ENCODE measurements around the gene PANK4. TPM values are rescaled to one million over a fixed set of nuclear protein-coding genes. Genes with fewer than 3 reads are reported as not detected.

PANK4 gene
- total and polyA plus RNA-seq, 9 of the 15 experiments (the other 6 are each of a cell fraction or from before 2014, with no cell fraction given) = 0.93 to 55.6 (median 31.5) TPM

DNA sequence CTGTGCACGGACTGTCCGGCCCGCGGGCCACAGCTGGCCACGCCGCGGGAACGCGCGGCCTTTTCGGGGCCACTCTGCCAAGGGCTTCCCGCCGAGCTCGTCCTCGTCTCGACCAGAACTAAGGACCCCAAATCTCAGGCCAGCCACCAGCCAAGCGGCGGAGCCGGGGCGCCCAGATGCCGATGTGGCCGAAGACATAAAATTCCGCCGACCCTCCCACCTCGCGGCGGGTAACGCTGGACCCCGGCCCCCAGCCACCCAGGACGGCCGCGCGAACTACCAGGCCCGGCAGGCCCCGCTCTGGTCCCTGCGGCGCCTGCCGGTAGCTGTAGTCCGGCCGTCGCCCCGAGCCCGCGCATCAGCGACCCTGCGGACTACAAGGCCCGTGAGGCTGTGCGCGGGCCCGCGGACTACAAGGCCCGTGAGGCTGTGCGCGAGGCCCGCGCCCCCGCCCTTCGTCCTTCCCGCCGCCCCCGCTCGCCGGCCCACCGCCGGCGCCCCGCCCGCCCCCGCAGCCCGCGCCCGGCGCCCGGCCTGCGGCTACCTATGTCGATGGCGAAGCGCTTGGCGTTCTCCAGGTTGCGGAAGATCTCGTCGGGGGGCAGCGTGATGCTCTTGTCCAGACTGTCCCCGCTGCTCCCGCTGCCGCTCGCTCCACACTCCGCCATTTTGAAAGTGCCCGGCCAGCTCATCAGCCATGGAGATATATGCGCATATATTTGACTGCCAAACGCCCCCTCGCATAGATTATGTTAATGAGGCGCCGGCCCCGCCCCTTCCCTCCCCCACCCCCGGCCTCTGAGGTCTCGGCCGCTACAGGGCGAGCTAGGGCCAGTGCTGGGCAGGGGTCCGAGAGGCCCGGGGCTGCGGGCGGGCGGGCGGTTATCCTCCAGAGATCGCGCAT is at the start of gene PANK4 (continued):
- TF ChIP-seq, protein P1, sequence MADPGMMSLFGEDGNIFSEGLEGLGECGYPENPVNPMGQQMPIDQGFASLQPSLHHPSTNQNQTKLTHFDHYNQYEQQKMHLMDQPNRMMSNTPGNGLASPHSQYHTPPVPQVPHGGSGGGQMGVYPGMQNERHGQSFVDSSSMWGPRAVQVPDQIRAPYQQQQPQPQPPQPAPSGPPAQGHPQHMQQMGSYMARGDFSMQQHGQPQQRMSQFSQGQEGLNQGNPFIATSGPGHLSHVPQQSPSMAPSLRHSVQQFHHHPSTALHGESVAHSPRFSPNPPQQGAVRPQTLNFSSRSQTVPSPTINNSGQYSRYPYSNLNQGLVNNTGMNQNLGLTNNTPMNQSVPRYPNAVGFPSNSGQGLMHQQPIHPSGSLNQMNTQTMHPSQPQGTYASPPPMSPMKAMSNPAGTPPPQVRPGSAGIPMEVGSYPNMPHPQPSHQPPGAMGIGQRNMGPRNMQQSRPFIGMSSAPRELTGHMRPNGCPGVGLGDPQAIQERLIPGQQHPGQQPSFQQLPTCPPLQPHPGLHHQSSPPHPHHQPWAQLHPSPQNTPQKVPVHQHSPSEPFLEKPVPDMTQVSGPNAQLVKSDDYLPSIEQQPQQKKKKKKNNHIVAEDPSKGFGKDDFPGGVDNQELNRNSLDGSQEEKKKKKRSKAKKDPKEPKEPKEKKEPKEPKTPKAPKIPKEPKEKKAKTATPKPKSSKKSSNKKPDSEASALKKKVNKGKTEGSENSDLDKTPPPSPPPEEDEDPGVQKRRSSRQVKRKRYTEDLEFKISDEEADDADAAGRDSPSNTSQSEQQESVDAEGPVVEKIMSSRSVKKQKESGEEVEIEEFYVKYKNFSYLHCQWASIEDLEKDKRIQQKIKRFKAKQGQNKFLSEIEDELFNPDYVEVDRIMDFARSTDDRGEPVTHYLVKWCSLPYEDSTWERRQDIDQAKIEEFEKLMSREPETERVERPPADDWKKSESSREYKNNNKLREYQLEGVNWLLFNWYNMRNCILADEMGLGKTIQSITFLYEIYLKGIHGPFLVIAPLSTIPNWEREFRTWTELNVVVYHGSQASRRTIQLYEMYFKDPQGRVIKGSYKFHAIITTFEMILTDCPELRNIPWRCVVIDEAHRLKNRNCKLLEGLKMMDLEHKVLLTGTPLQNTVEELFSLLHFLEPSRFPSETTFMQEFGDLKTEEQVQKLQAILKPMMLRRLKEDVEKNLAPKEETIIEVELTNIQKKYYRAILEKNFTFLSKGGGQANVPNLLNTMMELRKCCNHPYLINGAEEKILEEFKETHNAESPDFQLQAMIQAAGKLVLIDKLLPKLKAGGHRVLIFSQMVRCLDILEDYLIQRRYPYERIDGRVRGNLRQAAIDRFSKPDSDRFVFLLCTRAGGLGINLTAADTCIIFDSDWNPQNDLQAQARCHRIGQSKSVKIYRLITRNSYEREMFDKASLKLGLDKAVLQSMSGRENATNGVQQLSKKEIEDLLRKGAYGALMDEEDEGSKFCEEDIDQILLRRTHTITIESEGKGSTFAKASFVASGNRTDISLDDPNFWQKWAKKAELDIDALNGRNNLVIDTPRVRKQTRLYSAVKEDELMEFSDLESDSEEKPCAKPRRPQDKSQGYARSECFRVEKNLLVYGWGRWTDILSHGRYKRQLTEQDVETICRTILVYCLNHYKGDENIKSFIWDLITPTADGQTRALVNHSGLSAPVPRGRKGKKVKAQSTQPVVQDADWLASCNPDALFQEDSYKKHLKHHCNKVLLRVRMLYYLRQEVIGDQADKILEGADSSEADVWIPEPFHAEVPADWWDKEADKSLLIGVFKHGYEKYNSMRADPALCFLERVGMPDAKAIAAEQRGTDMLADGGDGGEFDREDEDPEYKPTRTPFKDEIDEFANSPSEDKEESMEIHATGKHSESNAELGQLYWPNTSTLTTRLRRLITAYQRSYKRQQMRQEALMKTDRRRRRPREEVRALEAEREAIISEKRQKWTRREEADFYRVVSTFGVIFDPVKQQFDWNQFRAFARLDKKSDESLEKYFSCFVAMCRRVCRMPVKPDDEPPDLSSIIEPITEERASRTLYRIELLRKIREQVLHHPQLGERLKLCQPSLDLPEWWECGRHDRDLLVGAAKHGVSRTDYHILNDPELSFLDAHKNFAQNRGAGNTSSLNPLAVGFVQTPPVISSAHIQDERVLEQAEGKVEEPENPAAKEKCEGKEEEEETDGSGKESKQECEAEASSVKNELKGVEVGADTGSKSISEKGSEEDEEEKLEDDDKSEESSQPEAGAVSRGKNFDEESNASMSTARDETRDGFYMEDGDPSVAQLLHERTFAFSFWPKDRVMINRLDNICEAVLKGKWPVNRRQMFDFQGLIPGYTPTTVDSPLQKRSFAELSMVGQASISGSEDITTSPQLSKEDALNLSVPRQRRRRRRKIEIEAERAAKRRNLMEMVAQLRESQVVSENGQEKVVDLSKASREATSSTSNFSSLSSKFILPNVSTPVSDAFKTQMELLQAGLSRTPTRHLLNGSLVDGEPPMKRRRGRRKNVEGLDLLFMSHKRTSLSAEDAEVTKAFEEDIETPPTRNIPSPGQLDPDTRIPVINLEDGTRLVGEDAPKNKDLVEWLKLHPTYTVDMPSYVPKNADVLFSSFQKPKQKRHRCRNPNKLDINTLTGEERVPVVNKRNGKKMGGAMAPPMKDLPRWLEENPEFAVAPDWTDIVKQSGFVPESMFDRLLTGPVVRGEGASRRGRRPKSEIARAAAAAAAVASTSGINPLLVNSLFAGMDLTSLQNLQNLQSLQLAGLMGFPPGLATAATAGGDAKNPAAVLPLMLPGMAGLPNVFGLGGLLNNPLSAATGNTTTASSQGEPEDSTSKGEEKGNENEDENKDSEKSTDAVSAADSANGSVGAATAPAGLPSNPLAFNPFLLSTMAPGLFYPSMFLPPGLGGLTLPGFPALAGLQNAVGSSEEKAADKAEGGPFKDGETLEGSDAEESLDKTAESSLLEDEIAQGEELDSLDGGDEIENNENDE (IDR thresholded peaks at IDR 0.05; ENCODE audit: low read depth, low read length) = no peak
- TF ChIP-seq, protein P2, sequence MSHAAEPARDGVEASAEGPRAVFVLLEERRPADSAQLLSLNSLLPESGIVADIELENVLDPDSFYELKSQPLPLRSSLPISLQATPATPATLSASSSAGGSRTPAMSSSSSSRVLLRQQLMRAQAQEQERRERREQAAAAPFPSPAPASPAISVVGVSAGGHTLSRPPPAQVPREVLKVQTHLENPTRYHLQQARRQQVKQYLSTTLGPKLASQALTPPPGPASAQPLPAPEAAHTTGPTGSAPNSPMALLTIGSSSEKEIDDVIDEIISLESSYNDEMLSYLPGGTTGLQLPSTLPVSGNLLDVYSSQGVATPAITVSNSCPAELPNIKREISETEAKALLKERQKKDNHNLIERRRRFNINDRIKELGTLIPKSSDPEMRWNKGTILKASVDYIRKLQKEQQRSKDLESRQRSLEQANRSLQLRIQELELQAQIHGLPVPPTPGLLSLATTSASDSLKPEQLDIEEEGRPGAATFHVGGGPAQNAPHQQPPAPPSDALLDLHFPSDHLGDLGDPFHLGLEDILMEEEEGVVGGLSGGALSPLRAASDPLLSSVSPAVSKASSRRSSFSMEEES (CRISPR knock-in tag; IDR thresholded peaks at IDR 0.05) = 0 out of 2 replicates have a peak, but pooled peaks have one; percentile 0
- TF ChIP-seq BHLHE40 (IDR thresholded peaks at IDR 0.05; ENCODE audit: low read length) = no peak
- TF ChIP-seq POLR2AphosphoS2 (IDR thresholded peaks at IDR 0.05; ENCODE audit: low read length) = no peak
- TF ChIP-seq MYC (IDR thresholded peaks at IDR 0.05; ENCODE audit: low read depth, low read length) = 0 out of 2 replicates have a peak, but pooled peaks have one; percentile 27
- peak; percentile 16; the same call in 1 of the 2 replicates for TF ChIP-seq MYC (CRISPR knock-in tag; IDR thresholded peaks at IDR 0.05; ENCODE audit: borderline replicate concordance, low read depth)
- TF ChIP-seq, protein P3, sequence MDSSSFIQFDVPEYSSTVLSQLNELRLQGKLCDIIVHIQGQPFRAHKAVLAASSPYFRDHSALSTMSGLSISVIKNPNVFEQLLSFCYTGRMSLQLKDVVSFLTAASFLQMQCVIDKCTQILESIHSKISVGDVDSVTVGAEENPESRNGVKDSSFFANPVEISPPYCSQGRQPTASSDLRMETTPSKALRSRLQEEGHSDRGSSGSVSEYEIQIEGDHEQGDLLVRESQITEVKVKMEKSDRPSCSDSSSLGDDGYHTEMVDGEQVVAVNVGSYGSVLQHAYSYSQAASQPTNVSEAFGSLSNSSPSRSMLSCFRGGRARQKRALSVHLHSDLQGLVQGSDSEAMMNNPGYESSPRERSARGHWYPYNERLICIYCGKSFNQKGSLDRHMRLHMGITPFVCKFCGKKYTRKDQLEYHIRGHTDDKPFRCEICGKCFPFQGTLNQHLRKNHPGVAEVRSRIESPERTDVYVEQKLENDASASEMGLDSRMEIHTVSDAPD (CRISPR knock-in tag; IDR thresholded peaks at IDR 0.05) = no peak
- TF ChIP-seq, protein P4, sequence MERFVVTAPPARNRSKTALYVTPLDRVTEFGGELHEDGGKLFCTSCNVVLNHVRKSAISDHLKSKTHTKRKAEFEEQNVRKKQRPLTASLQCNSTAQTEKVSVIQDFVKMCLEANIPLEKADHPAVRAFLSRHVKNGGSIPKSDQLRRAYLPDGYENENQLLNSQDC (CRISPR knock-in tag; IDR thresholded peaks at IDR 0.05) = no peak
- no peak for TF ChIP-seq TFAM (CRISPR knock-in tag; conservative IDR thresholded peaks at IDR 0.05)
- TF ChIP-seq SETDB1 (IDR thresholded peaks at IDR 0.05; ENCODE audit: low read length) = no peak
